Cardiac muscle cell (in vitro differentiated cells and primary cell): ENCODE measurements around the gene PPP2R3B. TPM values are rescaled to one million over a fixed set of nuclear protein-coding genes. Genes with fewer than 3 reads are reported as not detected.
"Not testable (repeated sequence)": the region's sequence is repeated elsewhere in the genome, so short reads cannot be mapped to it uniquely, and the experiment has no call there.

Experiments
- DNase-seq, 2 donors: peaks; one replicate each; pipeline versions ENCODE4 v3.0.0 to v3.0.0-alpha.2; 2010 to 2017; ENCODE audit warnings: low read depth in 1 of 2, low spot score in 1 of 2
- H3K27ac ChIP-seq: fragments of 200-600 bp; sonication (generic); 2 replicates; pipeline ENCODE4 v1.5.1; 2016
- H3K27me3 ChIP-seq: fragments of 200-600 bp; sonication (generic); 2 replicates; pipeline ENCODE4 v1.6.0; 2016; ENCODE audit warnings: control low read depth
- H3K36me3 ChIP-seq: fragments of 200-600 bp; sonication (generic); 2 replicates; pipeline ENCODE4 v1.5.1; 2016; ENCODE audit warnings: control low read depth
- H3K4me1 ChIP-seq: fragments of 200-600 bp; sonication (generic); 2 replicates; pipeline ENCODE4 v1.8.1; 2017; ENCODE audit warnings: low read depth, mild to moderate bottlenecking, mixed run types
- H3K4me3 ChIP-seq: fragments of 200-600 bp; sonication (generic); 2 replicates; pipeline ENCODE4 v1.5.1; 2016; ENCODE audit warnings: mild to moderate bottlenecking
- H3K9me3 ChIP-seq: fragments of 200-600 bp; sonication (generic); 2 replicates; pipeline ENCODE4 v1.5.1; 2017; ENCODE audit warnings: low read depth, mild to moderate bottlenecking, control low read depth
- CTCF ChIP-seq: IDR thresholded peaks from 2 replicates; pipeline ENCODE4 v1.5.1; 2012; ENCODE audit warnings: low read depth, mild to moderate bottlenecking, low read length
- polyA plus RNA-seq: library from polyadenylated mRNA; unstranded; fragments of >200 nt; fragmentation: Nextera tagmentation; extraction: Ambion mirVana; gene quantifications from 2 replicates; pipeline ENCODE4 v1.2.1, GENCODE V29; 2016
- total RNA-seq: library from RNA; depleted of rRNA; stranded (reverse); fragments of >200 nt; gene quantifications from 2 replicates; pipeline ENCODE4 v1.2.3, GENCODE V29; 2016

PPP2R3B gene
- total and polyA plus RNA-seq, 2 experiments from 2014 or later, result 142 to 155 TPM

GRCh38 chrX:311156-312129 is 75.3 kb downstream of the PPP2R3B start:
- no peak for DNase-seq
- no peak for TF ChIP-seq CTCF
- H3K4me3 ChIP-seq, result no peak overlapping the region
- H3K4me1 ChIP-seq, result no peaks in the 10 kb centered on the region
- H3K36me3 ChIP-seq, result peaks cover 29% of the 10 kb centered on the region
- H3K9me3 ChIP-seq, result no peaks in the 10 kb centered on the region
- H3K27me3 ChIP-seq, result no peaks in the 10 kb centered on the region
- no peak overlapping the region for H3K27ac ChIP-seq

- H3K4me3 ChIP-seq, result no peak overlapping the region
- no peaks in the 10 kb centered on the region for H3K4me1 ChIP-seq
- H3K27ac ChIP-seq, result no peak overlapping the region
- no peaks in the 10 kb centered on the region for H3K9me3 ChIP-seq
- no peaks in the 10 kb centered on the region for H3K27me3 ChIP-seq
- DNase-seq, result no peak
- peaks cover 37% of the 10 kb centered on the region for H3K36me3 ChIP-seq
- no peak for TF ChIP-seq CTCF
Observed at GRCh38 chrX:310621-311155, 76.0 kb downstream of the PPP2R3B start.

- Histone ChIP-seq H3K9me3 (no peaks in the 10 kb centered on the region), H3K4me1 (no peaks in the 10 kb centered on the region), H3K4me3 (no peak overlapping the region), H3K36me3 (peaks cover 37% of the 10 kb centered on the region), H3K27ac (no peak overlapping the region), H3K27me3 (no peaks in the 10 kb centered on the region)
- DNase-seq, result no peak
- TF ChIP-seq CTCF, result no peak
Observed at GRCh38 chrX:308821-309520, 77.7 kb downstream of the PPP2R3B start.

- Histone ChIP-seq H3K4me1 (no peaks in the 10 kb centered on the region), H3K36me3 (peaks cover 37% of the 10 kb centered on the region)
- DNase-seq, result no peak
Observed at GRCh38 chrX:307261-308111, 79.2 kb downstream of the PPP2R3B start.

GRCh38 chrX:306614-307251 is 80.0 kb downstream of the PPP2R3B start:
- H3K27ac ChIP-seq, DNase-seq, H3K4me3 ChIP-seq, H3K9me3 ChIP-seq, H3K4me1 ChIP-seq, H3K27me3 ChIP-seq: not testable (repeated sequence)
- peaks cover 33% of the 10 kb centered on the region for H3K36me3 ChIP-seq

More at GRCh38 chrX:307261-308111, 79.2 kb downstream of the PPP2R3B start:
- no peak for TF ChIP-seq CTCF
- Histone ChIP-seq H3K27me3 (no peaks in the 10 kb centered on the region), H3K9me3 (no peaks in the 10 kb centered on the region), H3K27ac (no peak overlapping the region), H3K4me3 (no peak overlapping the region)

GRCh38 chrX:305781-306613 is 80.7 kb downstream of the PPP2R3B start:
- not testable (repeated sequence) for H3K4me3 ChIP-seq, H3K27ac ChIP-seq, H3K9me3 ChIP-seq, H3K27me3 ChIP-seq, H3K4me1 ChIP-seq, DNase-seq
- H3K36me3 ChIP-seq, result peaks cover 25% of the 10 kb centered on the region
